A673 (cell line): ENCODE measurements around the gene ZBTB44.

Experiments
- CTCF ChIP-seq: fragments of 300-800, 200-600 bp; sonication (generic); conservative IDR thresholded peaks from 2 replicates; pipeline ENCODE4 v1.5.1; 2017; ENCODE audit warnings: low read depth, mild to moderate bottlenecking, antibody characterized with exemption, low read length, moderate library complexity, mixed read lengths
- EZH2 ChIP-seq: fragments of 200-600 bp; sonication (generic); IDR thresholded peaks from 2 replicates; pipeline ENCODE4 v1.6.1; 2017; ENCODE audit warnings: borderline replicate concordance, low read depth, mild to moderate bottlenecking, mixed read lengths, antibody characterized with exemption, low read length; ENCODE audit not compliant: poor library complexity, severe bottlenecking

- TF ChIP-seq CTCF = no peak
- TF ChIP-seq EZH2 = no peak
These were observed 95.6 kb downstream of the ZBTB44 start for GRCh38 chr11:130219148-130219547.
